ENCODE data around the gene NPC1. TPM values are rescaled to one million over a fixed set of nuclear protein-coding genes. Genes with fewer than 3 reads are reported as not detected.

NPC1 gene
- total and polyA plus RNA-seq, 5 experiments from 2014 or later, result 5.0 to 38.8 (median 15.5) TPM

GRCh38 chr18:23536204-23536603 is 50.1 kb downstream of the NPC1 start:
- Mint-ChIP-seq H3K4me3 (no peak overlapping the region), H3K27ac (peak overlapping the region in 7 of 10 donors; percentile 1 to 71 (median 52)), H3K27me3 (no peaks in the 10 kb centered on the region), H3K36me3 (peaks cover 0 to 94% (median 24%) of the 10 kb centered on the region in 3 donors), H3K4me1 (peaks cover 7 to 23% (median 11%) of the 10 kb centered on the region in 4 donors), H3K9me3 (no peaks in the 10 kb centered on the region)
- no peak for ATAC-seq
- POLR2A ChIA-PET, result no interaction called here
- DNase-seq, result no peak

GRCh38 chr18:23534276-23534675 is 52.0 kb downstream of the NPC1 start:
- POLR2A ChIA-PET, result no interaction called here
- H3K27me3 Mint-ChIP-seq, result no peaks in the 10 kb centered on the region
- peaks cover 0 to 4% (median 0%) of the 10 kb centered on the region in 4 donors for H3K4me1 Mint-ChIP-seq
- ATAC-seq, result no peak
- no peaks in the 10 kb centered on the region for H3K9me3 Mint-ChIP-seq
- DNase-seq, result no peak
- peaks cover 0 to 94% (median 19%) of the 10 kb centered on the region in 3 donors for H3K36me3 Mint-ChIP-seq
- peak overlapping the region in 1 of 10 donors; percentile 49 for H3K27ac Mint-ChIP-seq
- H3K4me3 Mint-ChIP-seq, result no peak overlapping the region

- peak overlapping the region in 6 of 10 donors; percentile 10 to 51 (median 36) for H3K27ac Mint-ChIP-seq
Observed at GRCh38 chr18:23532848-23533247, 53.5 kb downstream of the NPC1 start.

GRCh38 chr18:23531912-23532311 is 54.4 kb downstream of the NPC1 start:
- Mint-ChIP-seq H3K4me1 (no peaks in the 10 kb centered on the region), H3K4me3 (no peak overlapping the region), H3K27me3 (no peaks in the 10 kb centered on the region), H3K27ac (peak overlapping the region in 4 of 10 donors; percentile 10 to 51 (median 42)), H3K36me3 (peaks cover 0 to 93% (median 21%) of the 10 kb centered on the region in 3 donors), H3K9me3 (no peaks in the 10 kb centered on the region)
- ATAC-seq (no peak), DNase-seq (no peak)
- POLR2A ChIA-PET, result interaction anchor here (0.7 kb wide), 1 partner anchor 31 kb away, joined by 5 read pairs; no protein-coding TSS in a partner anchor

More at GRCh38 chr18:23532848-23533247, 53.5 kb downstream of the NPC1 start:
- DNase-seq (no peak), ATAC-seq (no peak)
- POLR2A ChIA-PET, result interaction anchor here (0.6 kb wide), 1 partner anchor 17 kb away, joined by 3 read pairs; no protein-coding TSS in a partner anchor
- no peaks in the 10 kb centered on the region for H3K4me1 Mint-ChIP-seq
- no peaks in the 10 kb centered on the region for H3K9me3 Mint-ChIP-seq
- no peak overlapping the region for H3K4me3 Mint-ChIP-seq
- no peaks in the 10 kb centered on the region for H3K27me3 Mint-ChIP-seq
- H3K36me3 Mint-ChIP-seq, result peaks cover 0 to 95% (median 19%) of the 10 kb centered on the region in 3 donors

- Mint-ChIP-seq H3K9me3 (no peaks in the 10 kb centered on the region), H3K36me3 (peaks cover 0 to 94% (median 19%) of the 10 kb centered on the region in 3 donors), H3K27me3 (no peaks in the 10 kb centered on the region), H3K4me1 (no peaks in the 10 kb centered on the region), H3K27ac (peak overlapping the region in 5 of 10 donors; percentile 6 to 71 (median 32)), H3K4me3 (no peak overlapping the region)
- no peak for ATAC-seq
- POLR2A ChIA-PET, result no interaction called here
- DNase-seq, result no peak
Observed at GRCh38 chr18:23530195-23530594, 56.1 kb downstream of the NPC1 start.

- Mint-ChIP-seq H3K9me3 (no peaks in the 10 kb centered on the region), H3K4me3 (no peak overlapping the region), H3K27me3 (no peaks in the 10 kb centered on the region), H3K36me3 (peaks cover 0 to 93% (median 19%) of the 10 kb centered on the region in 3 donors), H3K4me1 (no peaks in the 10 kb centered on the region), H3K27ac (peak overlapping the region in 4 of 10 donors; percentile 6 to 57 (median 20))
- POLR2A ChIA-PET, result no interaction called here
- ATAC-seq (no peak), DNase-seq (no peak)
Observed at GRCh38 chr18:23529604-23530003, 56.7 kb downstream of the NPC1 start.

GRCh38 chr18:23528580-23529472 is 57.5 kb downstream of the NPC1 start:
- POLR2A ChIA-PET, result no interaction called here
- DNase-seq (no peak), ATAC-seq (no peak)
- no peak overlapping the region for H3K4me3 Mint-ChIP-seq
- peak overlapping the region in 5 of 10 donors; percentile 7 to 51 (median 37) for H3K27ac Mint-ChIP-seq
- H3K9me3 Mint-ChIP-seq, result no peaks in the 10 kb centered on the region
- no peaks in the 10 kb centered on the region for H3K27me3 Mint-ChIP-seq
- H3K36me3 Mint-ChIP-seq, result peaks cover 0 to 94% (median 26%) of the 10 kb centered on the region in 3 donors
- H3K4me1 Mint-ChIP-seq, result peaks cover 0 to under 1% (median 0%) of the 10 kb centered on the region in 4 donors

- ATAC-seq (no peak), DNase-seq (no peak)
- POLR2A ChIA-PET, result interaction anchor here (0.5 kb wide), 1 partner anchor 17 kb away, joined by 3 read pairs; no protein-coding TSS in a partner anchor
- Mint-ChIP-seq H3K9me3 (no peaks in the 10 kb centered on the region), H3K27ac (peak overlapping the region in 3 of 10 donors; percentile 25 to 53 (median 31)), H3K4me3 (no peak overlapping the region), H3K36me3 (peaks cover 0 to 95% (median 32%) of the 10 kb centered on the region in 3 donors), H3K27me3 (no peaks in the 10 kb centered on the region), H3K4me1 (peaks cover 0 to 4% (median 0%) of the 10 kb centered on the region in 4 donors)
Observed at GRCh38 chr18:23526501-23527063, 59.7 kb downstream of the NPC1 start.

- ATAC-seq (no peak), DNase-seq (no peak)
- Mint-ChIP-seq H3K27ac (peak overlapping the region in 1 of 10 donors; percentile 29), H3K4me1 (peaks cover 0 to 5% (median 0%) of the 10 kb centered on the region in 4 donors), H3K4me3 (no peak overlapping the region), H3K27me3 (no peaks in the 10 kb centered on the region), H3K9me3 (no peaks in the 10 kb centered on the region), H3K36me3 (peaks cover 0 to 94% (median 46%) of the 10 kb centered on the region in 3 donors)
- POLR2A ChIA-PET, result interaction anchor here (0.6 kb wide), 1 partner anchor 18 kb away, joined by 4 read pairs; no protein-coding TSS in a partner anchor
Observed at GRCh38 chr18:23524213-23524707, 62.0 kb downstream of the NPC1 start.

- Mint-ChIP-seq H3K9me3 (no peaks in the 10 kb centered on the region), H3K27ac (peak overlapping the region in 4 of 10 donors; percentile 1 to 60 (median 30)), H3K27me3 (no peaks in the 10 kb centered on the region), H3K4me1 (peaks cover 0 to 5% (median 0%) of the 10 kb centered on the region in 4 donors), H3K4me3 (no peak overlapping the region), H3K36me3 (peaks cover 0 to 94% (median 42%) of the 10 kb centered on the region in 3 donors)
- POLR2A ChIA-PET, result interaction anchor here (0.6 kb wide), 1 partner anchor 19 kb away, joined by 4 read pairs; no protein-coding TSS in a partner anchor
- DNase-seq, result no peak
- no peak for ATAC-seq
Observed at GRCh38 chr18:23523429-23524212, 62.7 kb downstream of the NPC1 start.

GRCh38 chr18:23521907-23522306 is 64.4 kb downstream of the NPC1 start:
- H3K36me3 Mint-ChIP-seq, result peaks cover 0 to 93% (median 36%) of the 10 kb centered on the region in 3 donors
- DNase-seq (no peak), ATAC-seq (no peak)
- no peaks in the 10 kb centered on the region for H3K27me3 Mint-ChIP-seq
- H3K4me1 Mint-ChIP-seq, result peaks cover 0 to 5% (median 0%) of the 10 kb centered on the region in 4 donors
- no peaks in the 10 kb centered on the region for H3K9me3 Mint-ChIP-seq
- H3K27ac Mint-ChIP-seq, result peak overlapping the region in 3 of 10 donors; percentile 16 to 65 (median 24)
- POLR2A ChIA-PET, result no interaction called here
- no peak overlapping the region for H3K4me3 Mint-ChIP-seq

GRCh38 chr18:23521271-23521670 is 65.0 kb downstream of the NPC1 start:
- peaks cover 0 to 5% (median under 1%) of the 10 kb centered on the region in 4 donors for H3K4me1 Mint-ChIP-seq
- ATAC-seq (no peak), DNase-seq (no peak)
- no peaks in the 10 kb centered on the region for H3K9me3 Mint-ChIP-seq
- H3K36me3 Mint-ChIP-seq, result peaks cover 0 to 92% (median 36%) of the 10 kb centered on the region in 3 donors
- peak overlapping the region in 2 of 10 donors; percentile 16 to 24 for H3K27ac Mint-ChIP-seq
- H3K27me3 Mint-ChIP-seq, result no peaks in the 10 kb centered on the region
- no peak overlapping the region for H3K4me3 Mint-ChIP-seq
- POLR2A ChIA-PET, result no interaction called here
